IMR-90 (cell line): ENCODE measurements around the gene CLPX.

ENCODE experiments used
- CEBPB ChIP-seq: IDR thresholded peaks from 2 replicates; pipeline ENCODE4 v1.6.1; 2012; ENCODE audit warnings: low read depth, low read length, improper control_type of control experiment
- CHD1 ChIP-seq: IDR thresholded peaks from 2 replicates; pipeline ENCODE4 v1.6.1; 2012; ENCODE audit warnings: low read depth, low read length, improper control_type of control experiment
- CTCF ChIP-seq: conservative IDR thresholded peaks from 2 replicates; pipeline ENCODE4 v1.5.1; 2012; ENCODE audit warnings: mild to moderate bottlenecking, low read depth, low read length, improper control_type of control experiment
- ELK1 ChIP-seq: fragments of 150-350 bp; IDR thresholded peaks from 2 replicates; pipeline ENCODE4 v1.6.1; 2016; ENCODE audit warnings: low read depth, mild to moderate bottlenecking, low read length, moderate library complexity, borderline replicate concordance
- FOS ChIP-seq: fragments of 150-350 bp; IDR thresholded peaks from 2 replicates; pipeline ENCODE4 v1.6.1; 2016; ENCODE audit warnings: low read depth, low read length
- MAFK ChIP-seq: IDR thresholded peaks from 2 replicates; pipeline ENCODE4 v1.6.1; 2012; ENCODE audit warnings: low read depth, low read length, improper control_type of control experiment
- NFE2L2 ChIP-seq: fragments of 150-350 bp; IDR thresholded peaks from 2 replicates; pipeline ENCODE4 v1.6.1; 2016; ENCODE audit warnings: low read depth, mild to moderate bottlenecking, low read length
- RCOR1 ChIP-seq: IDR thresholded peaks from 2 replicates; pipeline ENCODE4 v1.6.1; 2012; ENCODE audit warnings: mild to moderate bottlenecking, low read length, improper control_type of control experiment; ENCODE audit not compliant: insufficient replicate concordance
- RFX5 ChIP-seq: IDR thresholded peaks from 2 replicates; pipeline ENCODE4 v1.8.0; 2012; ENCODE audit warnings: low read depth, mild to moderate bottlenecking, low read length, moderate library complexity
- USF2 ChIP-seq: fragments of 150-350 bp; IDR thresholded peaks from 2 replicates; pipeline ENCODE4 v1.6.1; 2017; ENCODE audit warnings: mild to moderate bottlenecking, antibody characterized with exemption, low read length, low read depth

GRCh38 chr15:65115542-65115941 lies 69.6 kb downstream of the CLPX start:
- TF ChIP-seq ELK1 = no peak
- TF ChIP-seq MAFK = no peak
- no peak for TF ChIP-seq RCOR1
- no peak for TF ChIP-seq CTCF
- TF ChIP-seq CHD1 = no peak
- TF ChIP-seq CEBPB = no peak
- TF ChIP-seq USF2 = no peak
- no peak for TF ChIP-seq RFX5
- no peak for TF ChIP-seq NFE2L2
- TF ChIP-seq FOS = no peak
